Transverse colon (tissue), 4 donors: ENCODE measurements around the gene CCDC71.

Experiments
- EP300 ChIP-seq: sonication (generic); formaldehyde crosslinking; IDR thresholded peaks from one replicate; pipeline ENCODE4 v1.6.1; 2017; ENCODE audit warnings: antibody characterized with exemption, low read depth
- POLR2A ChIP-seq: fragments of 450-650 bp; IDR thresholded peaks from one replicate; pipeline ENCODE4 v1.6.1; 2016; ENCODE audit warnings: antibody characterized with exemption, mild to moderate bottlenecking, moderate library complexity
- POLR2AphosphoS5 ChIP-seq, 3 donors: sonication (generic); formaldehyde crosslinking; IDR thresholded peaks; one replicate each; pipeline ENCODE4 v1.6.1; 2016; ENCODE audit warnings: antibody characterized with exemption in 3 of 3
- TF ChIP-seq, protein P1 (sequence below), 5 experiments: fragments of 200-600 bp in 3 of 5; fragments of 450-650 bp in 2 of 5; sonication (generic) in 3 of 5; IDR thresholded peaks; 1 replicate in 2 of 5; 2 replicates in 3 of 5; pipeline ENCODE4 v1.5.1; 2016 to 2017; ENCODE audit warnings: antibody characterized with exemption in 5 of 5, inconsistent platforms in 3 of 5, mild to moderate bottlenecking in 2 of 5, moderate library complexity in 1 of 5

DNA sequence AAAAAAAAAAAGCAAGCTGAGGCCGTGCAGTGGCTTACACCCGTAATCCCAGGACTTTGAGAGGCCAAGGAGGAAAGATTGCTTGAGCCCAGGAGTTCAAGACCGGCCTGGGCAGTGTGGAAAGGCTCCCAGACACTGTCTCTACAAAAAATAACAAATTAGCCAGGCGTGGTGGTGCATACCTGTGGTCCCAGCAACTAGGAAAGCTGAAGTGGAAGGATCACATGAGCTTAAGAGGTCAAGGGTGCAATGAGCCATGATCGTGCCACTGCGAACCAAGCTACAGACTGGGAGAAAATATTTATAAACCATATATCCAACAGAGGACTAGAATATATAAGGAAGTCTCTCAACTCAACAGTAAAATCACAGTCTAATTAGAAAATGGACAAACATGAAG lies 15.2 kb upstream of the CCDC71 start:
- TF ChIP-seq, protein P1, sequence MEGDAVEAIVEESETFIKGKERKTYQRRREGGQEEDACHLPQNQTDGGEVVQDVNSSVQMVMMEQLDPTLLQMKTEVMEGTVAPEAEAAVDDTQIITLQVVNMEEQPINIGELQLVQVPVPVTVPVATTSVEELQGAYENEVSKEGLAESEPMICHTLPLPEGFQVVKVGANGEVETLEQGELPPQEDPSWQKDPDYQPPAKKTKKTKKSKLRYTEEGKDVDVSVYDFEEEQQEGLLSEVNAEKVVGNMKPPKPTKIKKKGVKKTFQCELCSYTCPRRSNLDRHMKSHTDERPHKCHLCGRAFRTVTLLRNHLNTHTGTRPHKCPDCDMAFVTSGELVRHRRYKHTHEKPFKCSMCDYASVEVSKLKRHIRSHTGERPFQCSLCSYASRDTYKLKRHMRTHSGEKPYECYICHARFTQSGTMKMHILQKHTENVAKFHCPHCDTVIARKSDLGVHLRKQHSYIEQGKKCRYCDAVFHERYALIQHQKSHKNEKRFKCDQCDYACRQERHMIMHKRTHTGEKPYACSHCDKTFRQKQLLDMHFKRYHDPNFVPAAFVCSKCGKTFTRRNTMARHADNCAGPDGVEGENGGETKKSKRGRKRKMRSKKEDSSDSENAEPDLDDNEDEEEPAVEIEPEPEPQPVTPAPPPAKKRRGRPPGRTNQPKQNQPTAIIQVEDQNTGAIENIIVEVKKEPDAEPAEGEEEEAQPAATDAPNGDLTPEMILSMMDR (IDR thresholded peaks at IDR 0.05), result no peak
- no peak for TF ChIP-seq EP300
- TF ChIP-seq POLR2AphosphoS5 (IDR thresholded peaks at IDR 0.05), result no peak
- no peak for TF ChIP-seq POLR2A
